ENCODE measurements around the gene CERS1.

CERS1 gene

DNA sequence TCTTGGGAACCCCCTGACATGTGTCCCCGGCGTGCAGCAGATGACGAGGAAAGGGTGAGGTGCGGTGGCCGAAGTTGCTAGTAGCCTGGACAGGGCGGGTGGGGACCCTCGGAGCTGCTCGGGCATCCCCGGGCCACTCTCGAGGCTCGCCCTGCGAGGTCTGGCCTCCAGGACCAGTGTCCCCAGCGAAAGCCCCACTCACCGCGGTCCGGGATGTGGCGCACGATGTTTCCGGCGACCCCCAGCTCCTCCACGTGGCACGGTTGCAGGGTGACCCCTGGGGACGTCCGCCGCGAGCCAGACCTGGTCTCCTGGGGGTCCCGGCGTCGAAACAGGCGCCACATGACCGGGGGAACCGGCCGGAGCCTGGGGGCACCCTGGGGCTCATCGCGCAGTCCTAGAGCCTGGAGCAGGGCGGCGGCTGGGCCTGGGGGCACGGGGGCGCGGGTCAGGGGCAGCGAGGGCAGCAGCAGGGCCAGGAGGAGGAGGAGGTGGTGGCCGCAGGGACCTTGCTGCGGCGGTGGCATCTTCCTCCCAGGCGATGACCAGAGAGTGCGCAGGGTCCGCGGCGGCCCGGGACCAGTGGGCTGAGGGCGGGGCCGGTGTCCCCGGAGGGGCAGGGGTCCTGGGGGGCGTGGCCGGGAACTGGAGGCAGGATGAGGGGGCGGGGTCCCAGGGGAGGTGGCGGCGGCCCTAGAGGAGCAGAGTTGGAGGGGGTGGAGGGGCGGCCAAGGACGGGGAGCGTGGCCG lies 26.0 kb downstream of the CERS1 start:
- Histone ChIP-seq H3K9me2 (replicated peaks; ENCODE audit: control insufficient read depth, low read length) (no peaks in the 10 kb centered on the region), H3F3A (ENCODE audit: control insufficient read depth, insufficient read depth) (peaks cover 3% of the 10 kb centered on the region; the same call in 1 of the 2 replicates), H3K79me2 (ENCODE audit: control insufficient read depth, low read length) (peaks cover 14% of the 10 kb centered on the region), H3K4me2 (ENCODE audit: low read length) (no peak overlapping the region), H3K27ac (ENCODE audit: low read depth, low read length) (no peak overlapping the region), H3K4me1 (ENCODE audit: control insufficient read depth, low read length) (no peaks in the 10 kb centered on the region), H3K4me3 (ENCODE audit: low read length) (no peak overlapping the region), H3K27me3 (ENCODE audit: control insufficient read depth, low read length) (no peaks in the 10 kb centered on the region), H3K36me3 (ENCODE audit: control insufficient read depth, low read length) (peaks cover 42% of the 10 kb centered on the region), H3K9me3 (ENCODE audit: control insufficient read depth, insufficient read depth, low read length) (no peaks in the 10 kb centered on the region), H4K20me1 (ENCODE audit: control insufficient read depth, insufficient read depth, low read depth, low read length) (peaks cover 15% of the 10 kb centered on the region; the same call in 1 of the 2 replicates)
- no peak for TF ChIP-seq EZH2phosphoT487 (IDR thresholded peaks at IDR 0.05; ENCODE audit: borderline replicate concordance, low read length)
- TF ChIP-seq, protein P1, sequence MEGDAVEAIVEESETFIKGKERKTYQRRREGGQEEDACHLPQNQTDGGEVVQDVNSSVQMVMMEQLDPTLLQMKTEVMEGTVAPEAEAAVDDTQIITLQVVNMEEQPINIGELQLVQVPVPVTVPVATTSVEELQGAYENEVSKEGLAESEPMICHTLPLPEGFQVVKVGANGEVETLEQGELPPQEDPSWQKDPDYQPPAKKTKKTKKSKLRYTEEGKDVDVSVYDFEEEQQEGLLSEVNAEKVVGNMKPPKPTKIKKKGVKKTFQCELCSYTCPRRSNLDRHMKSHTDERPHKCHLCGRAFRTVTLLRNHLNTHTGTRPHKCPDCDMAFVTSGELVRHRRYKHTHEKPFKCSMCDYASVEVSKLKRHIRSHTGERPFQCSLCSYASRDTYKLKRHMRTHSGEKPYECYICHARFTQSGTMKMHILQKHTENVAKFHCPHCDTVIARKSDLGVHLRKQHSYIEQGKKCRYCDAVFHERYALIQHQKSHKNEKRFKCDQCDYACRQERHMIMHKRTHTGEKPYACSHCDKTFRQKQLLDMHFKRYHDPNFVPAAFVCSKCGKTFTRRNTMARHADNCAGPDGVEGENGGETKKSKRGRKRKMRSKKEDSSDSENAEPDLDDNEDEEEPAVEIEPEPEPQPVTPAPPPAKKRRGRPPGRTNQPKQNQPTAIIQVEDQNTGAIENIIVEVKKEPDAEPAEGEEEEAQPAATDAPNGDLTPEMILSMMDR (IDR thresholded peaks at IDR 0.05; ENCODE audit: low read depth, low read length, poor library complexity, severe bottlenecking), result no peak

GRCh38 chr19:18869023-18869618 lies 26.8 kb downstream of the CERS1 start:
- Histone ChIP-seq H3K36me3 (ENCODE audit: control insufficient read depth, low read length) (peaks cover 45% of the 10 kb centered on the region), H3F3A (ENCODE audit: control insufficient read depth, insufficient read depth) (peaks cover 3% of the 10 kb centered on the region; the same call in 1 of the 2 replicates), H3K4me3 (ENCODE audit: low read length) (no peak overlapping the region), H3K9me2 (replicated peaks; ENCODE audit: control insufficient read depth, low read length) (no peaks in the 10 kb centered on the region), H3K27ac (ENCODE audit: low read depth, low read length) (no peak overlapping the region), H3K9me3 (ENCODE audit: control insufficient read depth, insufficient read depth, low read length) (no peaks in the 10 kb centered on the region), H3K79me2 (ENCODE audit: control insufficient read depth, low read length) (peaks cover 14% of the 10 kb centered on the region), H4K20me1 (ENCODE audit: control insufficient read depth, insufficient read depth, low read depth, low read length) (peaks cover 15% of the 10 kb centered on the region; the same call in 1 of the 2 replicates), H3K4me2 (ENCODE audit: low read length) (no peak overlapping the region), H3K4me1 (ENCODE audit: control insufficient read depth, low read length) (no peaks in the 10 kb centered on the region), H3K27me3 (ENCODE audit: control insufficient read depth, low read length) (no peaks in the 10 kb centered on the region)
- TF ChIP-seq, protein P1 (IDR thresholded peaks at IDR 0.05; ENCODE audit: low read depth, low read length, poor library complexity, severe bottlenecking), result no peak
- TF ChIP-seq EZH2phosphoT487 (IDR thresholded peaks at IDR 0.05; ENCODE audit: borderline replicate concordance, low read length), result no peak

- Histone ChIP-seq H3F3A (ENCODE audit: control insufficient read depth, insufficient read depth) (peaks cover 3% of the 10 kb centered on the region; the same call in 1 of the 2 replicates), H4K20me1 (ENCODE audit: control insufficient read depth, insufficient read depth, low read depth, low read length) (peaks cover 15% of the 10 kb centered on the region; the same call in 1 of the 2 replicates), H3K4me2 (ENCODE audit: low read length) (no peak overlapping the region), H3K4me3 (ENCODE audit: low read length) (no peak overlapping the region), H3K9me2 (replicated peaks; ENCODE audit: control insufficient read depth, low read length) (no peaks in the 10 kb centered on the region), H3K27ac (ENCODE audit: low read depth, low read length) (no peak overlapping the region), H3K36me3 (ENCODE audit: control insufficient read depth, low read length) (peaks cover 52% of the 10 kb centered on the region), H3K4me1 (ENCODE audit: control insufficient read depth, low read length) (no peaks in the 10 kb centered on the region), H3K9me3 (ENCODE audit: control insufficient read depth, insufficient read depth, low read length) (no peaks in the 10 kb centered on the region), H3K79me2 (ENCODE audit: control insufficient read depth, low read length) (peaks cover 14% of the 10 kb centered on the region), H3K27me3 (ENCODE audit: control insufficient read depth, low read length) (no peaks in the 10 kb centered on the region)
- TF ChIP-seq, protein P1 (IDR thresholded peaks at IDR 0.05; ENCODE audit: low read depth, low read length, poor library complexity, severe bottlenecking), result no peak
- TF ChIP-seq EZH2phosphoT487 (IDR thresholded peaks at IDR 0.05; ENCODE audit: borderline replicate concordance, low read length), result no peak
Measured at GRCh38 chr19:18868380-18869022, 27.5 kb downstream of the CERS1 start.

Data from DOHH2 (cell line).